Left ventricle myocardium superior (tissue), 1 donor: ENCODE results near the gene CFAP91. TPM values are rescaled to one million over a fixed set of nuclear protein-coding genes. Genes with fewer than 3 reads are reported as not detected.
A peak's percentile ranks its signal among the peaks of the same experiment; 100 is the strongest.

Experiments
- ATAC-seq: fragments of 200-7000 bp; cut with Tn5 transposase; one replicate; pipeline ENCODE4 v1.9.1; 2020; ENCODE audit warnings: mild to moderate bottlenecking, moderate library complexity
- DNase-seq: peaks from one replicate; pipeline ENCODE4 v3.0.0-alpha.2; 2020
- intact Hi-C: fragments of 100-400 bp; cut with micrococcal nuclease; formaldehyde crosslinking; loops from one replicate; pipeline ENCODE4 v1.11.0; 2022
- long read RNA-seq: library from polyadenylated mRNA; unstranded; transcript quantifications from one replicate; pipeline ENCODE4 v2.0.0, GENCODE V29; 2021
- total RNA-seq: library from RNA; stranded (reverse); fragmentation: NEBNext Ultra II Directional; extraction: Animal tissue kit (Norgen Biotek cat#: 25700); gene quantifications from one replicate; pipeline ENCODE4 v1.2.1, GENCODE V29; 2021
- donor health status: DM: no; HTN: yes; CAD: no; lungs with severe emphysema.

CFAP91 gene
- total RNA-seq: 0.45 TPM
- long read RNA-seq: 0 reads

DNA sequence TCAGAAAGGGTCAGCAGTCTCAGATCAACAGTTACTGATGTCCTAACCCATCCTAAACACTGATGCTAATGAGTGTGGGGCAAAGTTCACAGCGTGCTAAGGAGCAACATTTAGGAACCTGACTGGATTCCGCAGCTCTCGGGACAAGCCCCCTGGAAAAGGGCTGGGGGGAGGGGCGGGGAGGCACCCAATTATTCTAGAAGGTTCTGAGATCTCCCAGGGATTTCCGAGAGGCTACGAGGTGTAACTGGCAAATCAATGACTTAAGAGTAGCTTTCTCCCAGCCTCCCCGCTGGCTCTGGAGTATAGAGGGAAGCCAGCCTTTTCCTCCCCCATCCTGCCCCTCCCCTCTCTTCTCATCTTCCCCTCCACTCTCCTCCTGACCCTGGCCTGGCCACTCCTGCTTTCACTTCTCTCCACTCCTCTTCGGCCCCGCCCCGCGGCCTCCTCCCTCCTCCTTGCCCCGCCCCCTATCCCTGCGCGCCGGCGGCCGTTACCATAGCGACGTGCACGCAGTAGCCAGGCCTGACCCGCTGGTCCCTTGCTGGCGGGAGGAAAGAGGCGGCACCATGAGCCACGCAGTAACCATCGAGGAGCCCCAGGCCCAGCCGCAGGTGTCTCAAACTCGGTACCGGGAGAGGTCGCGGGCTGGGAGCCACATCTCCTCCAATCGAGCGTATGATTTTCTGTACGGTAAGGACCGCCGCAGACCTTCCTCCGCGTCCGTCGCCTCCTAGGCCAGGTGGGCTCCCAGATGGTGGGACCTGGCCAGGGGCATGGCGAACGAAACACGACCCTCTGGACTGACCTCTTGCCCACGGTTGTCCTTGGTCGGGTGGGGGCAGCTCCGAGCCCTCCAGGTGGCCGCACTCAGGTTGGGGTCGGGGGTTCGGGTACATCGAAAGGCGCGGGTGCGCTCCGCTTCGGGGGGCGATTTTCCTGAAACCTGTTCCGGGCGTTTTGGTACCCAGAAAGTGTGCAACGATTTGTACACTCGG, at the start of gene CFAP91:
TSS of gene CFAP91 (plus strand) at position 493 of the 998 bp plus-strand sequence. CDS start at position 570, 77 bp downstream.
- DNase-seq (peak; percentile 97), ATAC-seq (peak; percentile 100)
- intact Hi-C loops: no loop called here

DNA sequence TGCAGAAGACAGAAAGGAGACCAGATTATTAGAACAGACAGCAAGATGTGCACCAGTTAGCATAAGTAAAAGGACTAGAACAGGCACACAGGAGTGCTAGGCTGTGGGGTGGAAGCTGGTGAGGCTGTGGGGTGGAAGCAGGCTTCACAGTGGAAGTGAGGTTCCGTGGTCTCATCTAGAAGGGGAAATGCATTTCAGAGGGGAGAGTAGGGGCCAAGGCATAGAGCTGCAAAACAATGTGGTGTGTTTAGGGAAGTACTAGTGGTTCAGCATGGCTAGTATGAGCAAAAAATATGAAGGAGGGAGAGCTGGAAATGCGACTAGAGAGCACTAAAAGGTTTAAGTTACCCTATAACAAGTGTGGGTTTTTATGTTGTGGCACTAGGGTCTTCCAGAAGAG, 48.9 kb upstream of the CFAP91 start:
- intact Hi-C loops: no loop called here
- ATAC-seq: no peak
- DNase-seq: no peak

DNA sequence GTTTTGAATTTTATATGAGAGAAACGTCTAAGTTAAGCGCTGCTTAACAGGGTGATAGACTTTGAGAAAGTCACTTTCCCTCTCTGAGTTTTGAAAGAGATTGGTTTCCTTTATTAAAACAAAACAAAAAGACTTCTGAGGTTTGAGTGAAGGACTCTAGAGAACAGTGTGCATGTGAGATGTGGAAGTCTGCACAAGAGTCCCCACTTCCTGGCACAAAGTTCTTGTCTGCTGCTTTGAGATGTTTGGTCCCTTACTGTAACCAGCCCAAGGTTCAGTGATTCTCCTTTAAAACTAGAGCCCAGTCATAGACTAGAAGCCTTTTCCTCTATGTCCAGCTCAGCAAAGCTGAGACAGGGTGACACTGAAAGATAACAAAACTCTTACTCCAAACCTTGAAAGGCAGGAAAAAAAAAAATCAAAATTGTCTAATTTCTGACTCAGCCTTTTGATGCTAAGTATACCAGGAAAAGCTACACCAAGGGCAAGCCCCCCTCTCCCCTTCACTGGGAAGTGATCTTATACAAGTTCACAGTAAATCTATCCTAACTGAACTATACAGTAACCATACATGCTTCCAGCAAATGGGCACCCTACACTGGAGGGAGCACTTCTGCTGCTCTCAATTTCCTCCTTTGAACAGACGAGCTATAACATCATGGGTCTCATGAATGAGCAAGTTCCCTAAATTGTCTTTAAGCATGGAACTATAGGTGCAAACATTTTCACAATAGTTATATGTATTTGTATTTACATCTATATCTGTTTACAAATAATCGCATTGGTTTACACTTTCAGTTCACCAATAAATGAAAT, 44.7 kb upstream of the CFAP91 start:
- intact Hi-C loops: no loop called here

DNA sequence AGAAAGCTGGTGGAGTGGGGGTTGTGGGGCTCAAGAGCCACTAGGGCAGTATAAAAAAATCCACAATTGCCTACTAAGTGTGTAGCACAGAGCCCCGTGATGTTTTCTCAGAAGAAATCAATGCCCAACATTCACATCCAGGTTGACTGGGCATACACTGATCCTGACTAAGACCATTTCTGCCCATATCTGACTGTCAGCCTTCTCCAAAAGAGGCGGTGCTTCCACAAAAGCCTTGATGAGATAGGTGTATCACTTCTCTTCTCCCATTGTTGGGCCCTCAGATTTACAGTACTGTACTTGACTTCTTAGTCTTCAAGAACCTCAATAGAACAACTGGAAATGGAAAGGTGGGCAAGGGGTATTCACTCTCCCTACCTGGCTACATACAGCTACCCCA, 43.8 kb upstream of the CFAP91 start:
- intact Hi-C loops: no loop called here
- ATAC-seq (peak; percentile 40), DNase-seq (no peak)

More for the DNA sequence above, 44.7 kb upstream of the CFAP91 start:
- DNase-seq: no peak
- ATAC-seq: no peak

DNA sequence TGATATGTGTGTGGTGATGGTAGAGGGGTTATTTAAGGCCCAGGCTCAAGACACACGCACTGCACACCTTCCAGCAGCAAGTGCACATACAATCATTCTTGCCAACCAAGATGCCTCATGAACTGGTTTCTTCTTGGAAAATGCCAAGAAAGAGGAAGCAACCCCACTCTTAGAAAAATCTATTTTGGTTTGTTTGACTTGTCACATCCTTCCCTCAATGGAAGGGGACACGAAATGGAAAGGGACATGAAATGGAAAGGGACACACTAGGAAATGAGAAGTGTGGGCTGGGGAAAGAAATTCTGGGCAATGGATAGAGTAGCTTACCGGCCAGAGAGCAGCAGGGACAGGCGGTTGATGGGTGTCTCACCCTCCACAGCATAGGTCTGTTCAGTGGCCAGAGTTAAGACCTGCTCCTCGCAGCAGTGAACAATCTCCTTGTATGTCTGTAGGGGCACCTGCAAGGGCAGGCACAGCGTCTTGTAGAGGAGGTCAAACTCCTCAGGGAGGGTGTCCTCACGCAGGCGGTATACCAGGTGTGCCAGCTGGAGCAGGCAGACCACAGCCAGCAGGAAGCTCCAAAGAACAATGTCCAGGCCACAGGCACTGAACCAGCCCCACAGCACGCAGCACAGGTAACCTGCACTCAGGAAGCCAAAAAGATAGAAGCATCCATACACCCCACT, 43.1 kb upstream of the CFAP91 start:
- DNase-seq (peak; percentile 35), ATAC-seq (peak; percentile 25)
- intact Hi-C loops: no loop called here

GRCh38 chr3:119660474-119661440, 42.1 kb upstream of the CFAP91 start, which contains the start of gene POPDC2:
POPDC2 (minus strand) TSS chr3:119660589; CDS start chr3:119660423, 166 bp downstream.
- DNase-seq (peak; percentile 52), ATAC-seq (peak; percentile 86)
- intact Hi-C loops: no loop called here

- no peak for ATAC-seq
- no peak for DNase-seq
- intact Hi-C loops: no loop called here
Observed at GRCh38 chr3:119662604-119663373, 40.0 kb upstream of the CFAP91 start.

- DNase-seq (no peak), ATAC-seq (no peak)
- intact Hi-C loops: no loop called here
Observed at GRCh38 chr3:119663885-119664284, 38.9 kb upstream of the CFAP91 start.

DNA sequence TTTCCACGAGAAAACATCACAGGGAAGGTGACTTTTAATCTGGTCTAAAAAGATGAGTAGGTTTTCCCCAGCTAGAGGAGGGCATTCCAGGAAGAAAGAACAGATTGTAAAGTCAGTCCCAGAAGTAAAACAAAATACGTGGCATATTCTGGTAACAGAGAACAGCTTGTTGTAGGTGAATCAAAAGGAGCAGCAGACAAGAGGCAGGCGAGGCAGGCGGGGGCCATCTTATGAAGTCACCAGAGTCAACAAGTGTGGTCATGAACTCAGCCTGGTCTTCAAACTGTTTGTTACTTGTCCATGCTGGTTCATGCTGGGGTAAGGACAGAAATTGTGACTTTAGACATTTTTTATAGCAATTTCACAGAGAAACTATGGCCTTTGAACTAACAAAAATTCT, 38.5 kb upstream of the CFAP91 start:
- intact Hi-C loops: no loop called here
- no peak for ATAC-seq

DNA sequence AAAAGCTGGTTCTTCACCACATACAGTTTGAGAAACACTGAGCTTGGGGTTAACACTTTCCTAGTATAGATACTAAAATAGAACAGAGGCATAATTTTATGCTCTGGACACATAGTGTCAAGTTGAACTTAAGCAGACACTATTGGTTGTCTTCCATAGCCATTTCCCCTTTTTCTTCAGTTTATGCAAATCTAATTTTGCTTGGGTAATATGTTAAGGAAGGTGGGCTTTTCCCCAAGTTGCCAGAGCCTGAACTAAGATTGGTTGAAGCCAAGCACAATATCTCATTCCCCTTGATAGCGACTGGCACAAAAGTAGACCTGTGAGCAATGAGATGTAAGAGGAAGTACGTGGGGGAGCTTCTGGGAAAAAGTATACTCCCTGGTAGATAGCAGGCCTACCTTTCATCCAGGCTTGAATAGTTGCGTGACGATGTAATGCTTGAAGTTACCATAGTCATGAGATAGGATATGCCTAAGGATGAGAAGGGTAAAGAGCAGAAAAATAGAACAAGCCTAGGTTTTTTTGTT, 37.9 kb upstream of the CFAP91 start:
- ATAC-seq (peak; percentile 5), DNase-seq (no peak)
- intact Hi-C loops: no loop called here

More for the DNA sequence above, 38.5 kb upstream of the CFAP91 start:
- no peak for DNase-seq

DNA sequence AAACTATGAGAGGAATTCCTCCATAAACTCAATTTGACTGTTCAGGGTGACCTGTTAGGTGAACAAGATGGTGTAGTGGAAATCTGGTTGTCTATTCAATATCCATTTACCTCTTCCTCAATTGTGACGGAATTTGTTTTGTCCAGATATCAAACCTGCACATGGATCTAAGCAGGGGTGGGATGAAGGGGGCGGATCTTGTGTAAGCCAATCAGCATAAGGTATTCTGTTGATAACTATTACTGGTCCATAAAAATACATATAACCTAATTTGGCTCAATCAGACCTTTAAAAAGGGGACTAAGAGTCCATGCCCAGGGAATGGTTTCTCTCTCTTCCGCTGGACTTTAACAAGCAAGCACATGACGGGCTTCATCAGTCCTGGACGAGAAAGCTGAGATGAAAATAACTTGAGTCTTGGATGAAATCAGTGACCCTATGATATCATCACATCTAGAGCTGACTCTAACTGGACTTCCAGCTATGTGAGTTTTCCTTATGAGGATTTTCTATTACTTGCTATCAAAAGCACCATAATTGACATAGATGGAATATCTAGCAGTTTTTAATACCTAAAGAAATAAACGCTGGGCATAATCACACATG, 36.8 kb upstream of the CFAP91 start:
- ATAC-seq: peak; percentile 46

DNA sequence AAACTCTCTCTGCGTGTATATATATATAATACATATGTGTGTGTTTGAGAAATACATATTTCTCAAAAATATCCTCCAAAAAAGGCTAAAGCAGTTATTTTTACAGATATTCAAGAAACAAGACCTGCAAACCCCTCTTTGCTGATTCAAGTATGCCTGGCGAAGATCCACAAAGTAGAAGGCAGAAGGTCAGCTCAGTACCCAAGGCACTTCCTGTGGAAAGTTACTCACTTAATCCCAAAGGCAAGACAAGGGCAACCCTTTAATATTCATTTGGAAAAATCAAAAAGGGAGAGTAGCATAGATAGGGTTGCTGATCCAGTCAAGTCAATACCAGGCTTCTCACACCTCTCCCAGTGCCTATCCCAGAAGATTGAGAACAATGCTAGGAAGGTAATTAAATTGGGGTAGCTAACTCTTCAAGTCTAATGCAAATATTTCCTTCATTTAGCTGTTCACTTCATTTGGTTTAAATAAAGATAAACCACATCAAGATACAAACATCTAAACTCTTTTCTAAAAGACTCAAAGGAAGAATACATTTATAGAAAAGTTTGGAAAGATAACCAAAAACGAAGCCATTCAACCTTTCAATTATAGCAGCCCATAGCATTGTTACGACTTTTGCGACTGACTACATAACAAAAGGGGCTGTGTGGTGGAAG, 32.8 kb upstream of the CFAP91 start:
- intact Hi-C loops: no loop called here
- ATAC-seq (no peak), DNase-seq (no peak)

More for the DNA sequence above, 36.8 kb upstream of the CFAP91 start:
- intact Hi-C loops: no loop called here
- no peak for DNase-seq

- DNase-seq: no peak
- intact Hi-C loops: no loop called here
- ATAC-seq: peak; percentile 40
Observed at GRCh38 chr3:119672776-119673175, 30.0 kb upstream of the CFAP91 start.

DNA sequence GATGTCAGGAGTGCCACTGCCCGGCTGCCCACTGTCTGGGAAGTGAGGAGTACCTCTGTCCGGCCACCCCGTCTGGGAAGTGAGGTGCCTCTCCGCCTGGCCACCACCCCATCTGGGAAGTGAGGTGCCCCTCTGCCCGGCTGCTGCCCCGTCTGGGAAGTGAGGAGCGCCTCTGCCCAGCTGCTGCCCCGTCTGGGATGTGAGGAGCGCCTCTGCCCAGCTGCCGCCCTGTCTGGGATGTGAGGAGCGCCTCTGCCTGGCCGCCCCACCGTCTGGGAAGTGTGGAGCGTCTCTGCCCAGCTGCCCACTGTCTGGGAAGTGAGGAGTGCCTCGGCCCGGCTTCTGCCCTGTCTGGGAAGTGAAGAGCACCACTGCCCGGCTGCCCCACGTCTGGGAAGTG, 28.9 kb upstream of the CFAP91 start:
- ATAC-seq: no peak
- DNase-seq: peak; percentile 35
- intact Hi-C loops: no loop called here

- intact Hi-C loops: no loop called here
- no peak for DNase-seq
- no peak for ATAC-seq
Observed at GRCh38 chr3:119675188-119675874, 27.5 kb upstream of the CFAP91 start.

DNA sequence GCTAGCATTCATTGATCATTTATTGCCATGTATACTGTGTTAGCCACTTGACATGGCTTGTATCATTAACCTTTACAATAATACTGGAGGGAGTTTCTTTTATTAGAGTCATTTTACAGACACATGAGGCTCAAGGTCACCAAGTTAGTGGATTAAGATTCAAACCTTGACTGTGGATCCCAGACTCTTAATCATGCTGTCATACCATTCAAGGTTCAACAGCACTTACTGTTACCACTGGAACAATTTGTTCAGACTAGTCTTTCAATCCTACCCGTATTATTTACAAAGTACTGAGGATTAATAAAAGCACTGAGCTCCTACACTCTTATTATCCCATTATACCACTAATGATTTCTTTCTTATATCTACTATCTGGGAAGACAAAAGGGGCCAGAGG, 26.8 kb upstream of the CFAP91 start:
- ATAC-seq (peak; percentile 4), DNase-seq (no peak)
- intact Hi-C loops: no loop called here
